SK-N-SH treated with all-trans-retinoic acid at 6 μM for 48 hours (cell line): Measurements from ENCODE around the gene SOX8.

ENCODE experiments used
- ATAC-seq: fragments of 200-7000 bp; cut with Tn5 transposase; 3 replicates; pipeline ENCODE4 v1.9.1; 2020; ENCODE audit warnings: mild to moderate bottlenecking, moderate library complexity
- ARNTL ChIP-seq: fragments of 450-650 bp; formaldehyde crosslinking; IDR thresholded peaks from 2 replicates; pipeline ENCODE4 v1.5.0; 2020; ENCODE audit warnings: low read depth, mild to moderate bottlenecking, moderate library complexity, borderline replicate concordance
- BACH2 ChIP-seq: fragments of 250-450 bp; sonication (Bioruptor Pico); IDR thresholded peaks from 2 replicates; pipeline ENCODE4 v1.9.0; 2021; ENCODE audit warnings: mild to moderate bottlenecking, borderline replicate concordance
- CREB5 ChIP-seq: fragments of 250-450 bp; sonication (Bioruptor Pico); IDR thresholded peaks from 2 replicates; pipeline ENCODE4 v1.5.1; 2020; ENCODE audit warnings: low read depth, mild to moderate bottlenecking, moderate library complexity
- CSRNP3 ChIP-seq: fragments of 250-450 bp; sonication (Bioruptor Pico); IDR thresholded peaks from 2 replicates; pipeline ENCODE4 v1.5.1; 2021; ENCODE audit warnings: mild to moderate bottlenecking, moderate library complexity
- ESRRG ChIP-seq: fragments of 250-450 bp; sonication (Bioruptor Pico); IDR thresholded peaks from 2 replicates; pipeline ENCODE4 v1.6.1; 2021; ENCODE audit warnings: mild to moderate bottlenecking
- GLIS3 ChIP-seq: fragments of 250-450 bp; sonication (Bioruptor Pico); IDR thresholded peaks from 2 replicates; pipeline ENCODE4 v1.5.0; 2020; ENCODE audit warnings: mild to moderate bottlenecking, moderate library complexity
- ISL1 ChIP-seq: fragments of 250-450 bp; sonication (Bioruptor Pico); IDR thresholded peaks from 2 replicates; pipeline ENCODE4 v2.1.2; 2022; ENCODE audit warnings: mild to moderate bottlenecking, moderate library complexity
- OSR1 ChIP-seq: fragments of 250-450 bp; sonication (Bioruptor Pico); IDR thresholded peaks from 2 replicates; pipeline ENCODE4 v1.8.0; 2022; ENCODE audit warnings: moderate library complexity, mild to moderate bottlenecking, inconsistent platforms
- PATZ1 ChIP-seq: fragments of 250-450 bp; sonication (Bioruptor Pico); IDR thresholded peaks from 2 replicates; pipeline ENCODE4 v1.8.0; 2020; ENCODE audit warnings: mild to moderate bottlenecking, moderate library complexity, borderline replicate concordance
- POU6F1 ChIP-seq: fragments of 250-450 bp; sonication (Bioruptor Pico); IDR thresholded peaks from 2 replicates; pipeline ENCODE4 v1.8.0; 2021; ENCODE audit warnings: low read depth, mild to moderate bottlenecking, moderate library complexity, borderline replicate concordance
- PPARA ChIP-seq: fragments of 250-450 bp; sonication (Bioruptor Pico); IDR thresholded peaks from 2 replicates; pipeline ENCODE4 v1.5.0; 2020; ENCODE audit warnings: mild to moderate bottlenecking, borderline replicate concordance
- RARB ChIP-seq: fragments of 250-450 bp; sonication (Bioruptor Pico); IDR thresholded peaks from 2 replicates; pipeline ENCODE4 v1.8.0; 2021; ENCODE audit warnings: mild to moderate bottlenecking, moderate library complexity
- SNAI2 ChIP-seq: fragments of 250-450 bp; sonication (Bioruptor Pico); IDR thresholded peaks from 2 replicates; pipeline ENCODE4 v1.5.0; 2020; ENCODE audit warnings: mild to moderate bottlenecking, moderate library complexity
- TCF4 ChIP-seq: fragments of 250-450 bp; sonication (Bioruptor Pico); IDR thresholded peaks from 2 replicates; pipeline ENCODE4 v1.8.0; 2021; ENCODE audit warnings: mild to moderate bottlenecking, moderate library complexity, borderline replicate concordance
- TOX ChIP-seq: fragments of 250-450 bp; sonication (Bioruptor Pico); IDR thresholded peaks from 2 replicates; pipeline ENCODE4 v1.8.0; 2021; ENCODE audit warnings: mild to moderate bottlenecking, moderate library complexity, borderline replicate concordance
- TSHZ2 ChIP-seq: fragments of 250-450 bp; sonication (Bioruptor Pico); IDR thresholded peaks from 2 replicates; pipeline ENCODE4 v1.5.0; 2020; ENCODE audit warnings: mild to moderate bottlenecking, moderate library complexity
- ZC3H10 ChIP-seq: fragments of 250-450 bp; sonication (Bioruptor Pico); IDR thresholded peaks from 2 replicates; pipeline ENCODE4 v1.5.1; 2021; ENCODE audit warnings: mild to moderate bottlenecking, moderate library complexity
- ZFP3 ChIP-seq: fragments of 250-450 bp; sonication (Bioruptor Pico); IDR thresholded peaks from 2 replicates; pipeline ENCODE4 v1.5.0; 2020; ENCODE audit warnings: mild to moderate bottlenecking, moderate library complexity
- ZNF565 ChIP-seq: fragments of 450-650 bp; formaldehyde crosslinking; conservative IDR thresholded peaks from 2 replicates; pipeline ENCODE4 v1.5.0; 2020; ENCODE audit warnings: low read depth, mild to moderate bottlenecking, moderate library complexity
- ZNF70 ChIP-seq: fragments of 450-650 bp; formaldehyde crosslinking; IDR thresholded peaks from 2 replicates; pipeline ENCODE4 v1.5.0; 2020; ENCODE audit warnings: mild to moderate bottlenecking, moderate library complexity
- ZNF8 ChIP-seq: fragments of 450-650 bp; formaldehyde crosslinking; IDR thresholded peaks from 2 replicates; pipeline ENCODE4 v1.5.0; 2020; ENCODE audit warnings: mild to moderate bottlenecking, moderate library complexity

SOX8 gene

GRCh38 chr16:989354-989814, 7.8 kb downstream of the SOX8 start (continued):
- no peak for TF ChIP-seq ZC3H10 (CRISPR knock-in tag)
- TF ChIP-seq PATZ1 (CRISPR knock-in tag) = no peak
- TF ChIP-seq ISL1 (CRISPR knock-in tag) = no peak
- TF ChIP-seq BACH2 (CRISPR knock-in tag) = no peak

GRCh38 chr16:990516-991291, 9.1 kb downstream of the SOX8 start:
- ATAC-seq = no peak
- TF ChIP-seq CREB5 (CRISPR knock-in tag) = no peak
- no peak for TF ChIP-seq BACH2 (CRISPR knock-in tag)
- TF ChIP-seq SNAI2 (CRISPR knock-in tag) = no peak
- TF ChIP-seq POU6F1 = no peak
- TF ChIP-seq ZC3H10 (CRISPR knock-in tag) = no peak
- TF ChIP-seq PATZ1 (CRISPR knock-in tag) = no peak
- TF ChIP-seq, all 23 proteins: peak for 0

- no peak for TF ChIP-seq SNAI2 (CRISPR knock-in tag)
- no peak for TF ChIP-seq TSHZ2 (CRISPR knock-in tag)
- TF ChIP-seq TCF4 = no peak
- no peak for TF ChIP-seq ZNF70 (CRISPR knock-in tag)
- no peak for TF ChIP-seq OSR1 (CRISPR knock-in tag)
- no peak for TF ChIP-seq PATZ1 (CRISPR knock-in tag)
- no peak for TF ChIP-seq ZNF565 (CRISPR knock-in tag)
- TF ChIP-seq GLIS3 (CRISPR knock-in tag) = no peak
- no peak for TF ChIP-seq RARB (CRISPR knock-in tag)
- no peak for TF ChIP-seq ARNTL (CRISPR knock-in tag)
- TF ChIP-seq ZNF8 (CRISPR knock-in tag) = no peak
- TF ChIP-seq CSRNP3 (CRISPR knock-in tag) = no peak
- no peak for TF ChIP-seq ZFP3 (CRISPR knock-in tag)
- no peak for TF ChIP-seq TOX (CRISPR knock-in tag)
- no peak for TF ChIP-seq PPARA (CRISPR knock-in tag)
- no peak for TF ChIP-seq POU6F1
- TF ChIP-seq ESRRG = no peak
- no peak for ATAC-seq
These were observed 9.8 kb downstream of the SOX8 start for GRCh38 chr16:991345-991744.
